ENCODE data around the gene SLC9A3. TPM values are rescaled to one million over a fixed set of nuclear protein-coding genes. Genes with fewer than 3 reads are reported as not detected.

The SLC9A3 gene
- polyA plus RNA-seq, 1 of the 3 experiments (the other 2 are of a cell fraction): 1.9 TPM

DNA sequence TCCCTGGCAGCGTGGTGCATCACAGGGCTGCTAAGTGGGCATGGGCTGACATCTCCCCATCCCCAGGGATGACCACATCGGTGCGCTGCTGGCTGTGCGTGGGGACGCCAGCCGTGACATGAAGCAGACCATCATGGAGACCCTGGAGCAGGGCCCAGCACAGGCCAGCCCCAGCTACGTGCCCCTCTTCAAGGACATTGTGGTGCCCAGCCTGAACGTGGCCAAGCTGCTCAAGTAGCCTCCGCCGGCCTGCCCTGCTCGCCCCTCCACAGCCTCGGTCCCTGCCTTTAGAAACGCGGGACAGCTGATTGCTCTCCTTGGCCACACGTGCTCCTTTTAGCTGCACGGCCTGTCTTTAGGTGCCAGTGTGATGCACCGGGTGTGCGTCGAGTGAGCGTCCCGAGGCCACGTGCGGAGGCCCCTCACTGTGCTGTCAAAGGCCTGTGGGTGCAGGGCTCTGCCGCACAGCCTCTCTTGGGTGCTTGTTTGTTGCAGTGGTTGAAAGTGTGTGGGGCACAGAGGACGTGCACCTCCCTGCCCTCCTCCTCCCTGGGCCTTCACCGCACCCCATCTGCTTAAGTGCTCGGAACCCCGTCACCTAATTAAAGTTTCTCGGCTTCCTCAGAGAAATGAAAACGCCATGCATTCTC is 57.5 kb downstream of the SLC9A3 start:
- 93% methylated on average over 16 of the region's 30 CpGs for WGBS (ENCODE audit: low lambda C conversion rate)
- H3K36me3 ChIP-seq (replicated peaks in 1 of 2; ENCODE audit: control insufficient read depth in 1 of 2, insufficient read depth in 2 of 2, low read length in 1 of 2): peaks cover 14 to 51% of the 10 kb centered on the region in 2 experiments

GRCh38 chr5:465591-466403 is 58.5 kb downstream of the SLC9A3 start:
- no peaks in the 10 kb centered on the region for H3K27me3 ChIP-seq (ENCODE audit: insufficient read depth)
- H3K9ac ChIP-seq: no peak overlapping the region
- H3F3A ChIP-seq (replicated peaks; ENCODE audit: insufficient read depth): no peaks in the 10 kb centered on the region
- 90% methylated on average over 13 of the region's 29 CpGs for WGBS (ENCODE audit: low lambda C conversion rate)
- H3K9me2 ChIP-seq: no peaks in the 10 kb centered on the region
- H3K9me3 ChIP-seq: no peaks in the 10 kb centered on the region
- H3K4me1 ChIP-seq (ENCODE audit: control insufficient read depth in 1 of 2, insufficient read depth in 2 of 2, low read depth in 1 of 2, low read length in 1 of 2): no peaks in the 10 kb centered on the region; a peak in 1 of 4 replicates
- no peak overlapping the region for H3K27ac ChIP-seq (ENCODE audit: low read depth in 2 of 2, low read length in 1 of 2)
- ChIA-PET CTCF (interaction anchor here (1.2 to 1.9 kb wide), 2 partner anchors 19 to 21 kb away, joined by 4 to 5 read pairs; no protein-coding TSS in a partner anchor), POLR2A (no interaction called here)
- H3K36me3 ChIP-seq (replicated peaks in 1 of 2; ENCODE audit: control insufficient read depth in 1 of 2, insufficient read depth in 2 of 2, low read length in 1 of 2): peaks cover 18 to 55% of the 10 kb centered on the region in 2 experiments
- no peaks in the 10 kb centered on the region for H4K20me1 ChIP-seq (ENCODE audit: insufficient read depth)
- DNase-seq: no peak
- no peak for TF ChIP-seq POLR2AphosphoS5 (IDR thresholded peaks at IDR 0.05; ENCODE audit: low read depth, low read length)
- H3K4me2 ChIP-seq: no peak overlapping the region
- H2AFZ ChIP-seq (ENCODE audit: low read depth): no peak overlapping the region
- no peak overlapping the region for H3K4me3 ChIP-seq (ENCODE audit: low read depth in 2 of 2, low read length in 1 of 2)
- no peaks in the 10 kb centered on the region for H3K79me2 ChIP-seq (ENCODE audit: insufficient read depth)

More for the DNA sequence above, 57.5 kb downstream of the SLC9A3 start:
- H3K9me2 ChIP-seq: no peaks in the 10 kb centered on the region
- H3K27me3 ChIP-seq (ENCODE audit: insufficient read depth): no peaks in the 10 kb centered on the region
- H3K9me3 ChIP-seq: no peaks in the 10 kb centered on the region
- TF ChIP-seq, protein P1, sequence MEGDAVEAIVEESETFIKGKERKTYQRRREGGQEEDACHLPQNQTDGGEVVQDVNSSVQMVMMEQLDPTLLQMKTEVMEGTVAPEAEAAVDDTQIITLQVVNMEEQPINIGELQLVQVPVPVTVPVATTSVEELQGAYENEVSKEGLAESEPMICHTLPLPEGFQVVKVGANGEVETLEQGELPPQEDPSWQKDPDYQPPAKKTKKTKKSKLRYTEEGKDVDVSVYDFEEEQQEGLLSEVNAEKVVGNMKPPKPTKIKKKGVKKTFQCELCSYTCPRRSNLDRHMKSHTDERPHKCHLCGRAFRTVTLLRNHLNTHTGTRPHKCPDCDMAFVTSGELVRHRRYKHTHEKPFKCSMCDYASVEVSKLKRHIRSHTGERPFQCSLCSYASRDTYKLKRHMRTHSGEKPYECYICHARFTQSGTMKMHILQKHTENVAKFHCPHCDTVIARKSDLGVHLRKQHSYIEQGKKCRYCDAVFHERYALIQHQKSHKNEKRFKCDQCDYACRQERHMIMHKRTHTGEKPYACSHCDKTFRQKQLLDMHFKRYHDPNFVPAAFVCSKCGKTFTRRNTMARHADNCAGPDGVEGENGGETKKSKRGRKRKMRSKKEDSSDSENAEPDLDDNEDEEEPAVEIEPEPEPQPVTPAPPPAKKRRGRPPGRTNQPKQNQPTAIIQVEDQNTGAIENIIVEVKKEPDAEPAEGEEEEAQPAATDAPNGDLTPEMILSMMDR (IDR thresholded peaks at IDR 0.05): no peak
- H3K27ac ChIP-seq (ENCODE audit: low read depth in 2 of 2, low read length in 1 of 2): no peak overlapping the region
- no peaks in the 10 kb centered on the region for H3K79me2 ChIP-seq (ENCODE audit: insufficient read depth)
- H3K4me1 ChIP-seq (ENCODE audit: control insufficient read depth in 1 of 2, insufficient read depth in 2 of 2, low read depth in 1 of 2, low read length in 1 of 2): peaks cover 0 to 9% of the 10 kb centered on the region in 2 experiments; a peak in 1 of 4 replicates
- no peak overlapping the region for H2AFZ ChIP-seq (ENCODE audit: low read depth)
- ChIA-PET POLR2A (no interaction called here), CTCF (interaction anchor here (1.2 to 1.9 kb wide), 2 partner anchors 20 to 22 kb away, joined by 4 to 5 read pairs; no protein-coding TSS in a partner anchor)
- H3F3A ChIP-seq (replicated peaks; ENCODE audit: insufficient read depth): no peaks in the 10 kb centered on the region
- no peak for DNase-seq
- H3K4me2 ChIP-seq: no peak overlapping the region
- H3K4me3 ChIP-seq (ENCODE audit: low read depth in 2 of 2, low read length in 1 of 2): no peak overlapping the region
- H4K20me1 ChIP-seq (ENCODE audit: insufficient read depth): no peaks in the 10 kb centered on the region
- H3K9ac ChIP-seq: no peak overlapping the region

GRCh38 chr5:464843-465590 is 59.2 kb downstream of the SLC9A3 start:
- Histone ChIP-seq H3K9me2 (no peaks in the 10 kb centered on the region), H3K9ac (no peak overlapping the region), H3K36me3 (replicated peaks in 1 of 2; ENCODE audit: control insufficient read depth in 1 of 2, insufficient read depth in 2 of 2, low read length in 1 of 2) (peaks cover 21 to 59% of the 10 kb centered on the region in 2 experiments), H3K4me1 (ENCODE audit: control insufficient read depth in 1 of 2, insufficient read depth in 2 of 2, low read depth in 1 of 2, low read length in 1 of 2) (no peaks in the 10 kb centered on the region), H3K4me3 (ENCODE audit: low read depth in 2 of 2, low read length in 1 of 2) (no peak overlapping the region), H3K79me2 (ENCODE audit: insufficient read depth) (no peaks in the 10 kb centered on the region), H3K27ac (ENCODE audit: low read depth in 2 of 2, low read length in 1 of 2) (no peak overlapping the region), H3K4me2 (no peak overlapping the region), H2AFZ (ENCODE audit: low read depth) (no peak overlapping the region), H3F3A (replicated peaks; ENCODE audit: insufficient read depth) (no peaks in the 10 kb centered on the region), H4K20me1 (ENCODE audit: insufficient read depth) (no peaks in the 10 kb centered on the region), H3K9me3 (no peaks in the 10 kb centered on the region), H3K27me3 (ENCODE audit: insufficient read depth) (no peaks in the 10 kb centered on the region)
- ChIA-PET POLR2A (no interaction called here), CTCF (interaction anchor here (1.9 kb wide), 1 partner anchor 18 kb away, joined by 5 read pairs; no protein-coding TSS in a partner anchor)
- 96% methylated on average over 46 of the region's 63 CpGs for WGBS (ENCODE audit: low lambda C conversion rate)
- no peak for DNase-seq
- TF ChIP-seq, protein P1 (IDR thresholded peaks at IDR 0.05): no peak
- TF ChIP-seq TEAD4 (IDR thresholded peaks at IDR 0.05; ENCODE audit: borderline replicate concordance, insufficient read depth) (no peak), NRF1 (IDR thresholded peaks at IDR 0.05; ENCODE audit: low read depth, low read length) (no peak), RAD21 (IDR thresholded peaks at IDR 0.05; ENCODE audit: low read length) (no peak), TAF1 (IDR thresholded peaks at IDR 0.05; ENCODE audit: borderline replicate concordance, low read depth, low read length) (no peak), FOXM1 (IDR thresholded peaks at IDR 0.05; ENCODE audit: low read depth) (no peak)
